Hindlimb muscle (tissue), 1 donor: ENCODE results near the gene CPXM2. TPM values are rescaled to one million over a fixed set of nuclear protein-coding genes. Genes with fewer than 3 reads are reported as not detected.

Experiments
- DNase-seq: peaks from one replicate; pipeline ENCODE4 v3.0.0-alpha.2; 2013
- polyA plus RNA-seq: library from polyadenylated mRNA; unstranded; fragments of 120-200 nt; gene quantifications from one replicate; pipeline ENCODE4 v1.2.1, GENCODE V29; 2013; ENCODE audit not compliant: insufficient read length

CPXM2 gene
- polyA plus RNA-seq, 1 donor, result 0.97 TPM

GRCh38 chr10:123771877-123772644 is 119.5 kb downstream of the CPXM2 start:
- DNase-seq, result no peak

GRCh38 chr10:123769647-123770046 is 122.0 kb downstream of the CPXM2 start:
- DNase-seq, result no peak

GRCh38 chr10:123766761-123767160 is 124.8 kb downstream of the CPXM2 start:
- no peak for DNase-seq

GRCh38 chr10:123766012-123766411 is 125.6 kb downstream of the CPXM2 start:
- DNase-seq, result no peak

- DNase-seq, result no peak
Observed at GRCh38 chr10:123761666-123762230, 129.9 kb downstream of the CPXM2 start.

GRCh38 chr10:123761038-123761428 is 130.6 kb downstream of the CPXM2 start:
- DNase-seq, result no peak

- no peak for DNase-seq
Observed at GRCh38 chr10:123760356-123761037, 131.1 kb downstream of the CPXM2 start.

- DNase-seq, result no peak
Observed at GRCh38 chr10:123759501-123760031, 132.0 kb downstream of the CPXM2 start.

GRCh38 chr10:123759041-123759440 is 132.6 kb downstream of the CPXM2 start:
- no peak for DNase-seq

- no peak for DNase-seq
Observed at GRCh38 chr10:123757853-123758252, 133.8 kb downstream of the CPXM2 start.

- DNase-seq, result no peak
Observed at GRCh38 chr10:123755061-123755460, 136.5 kb downstream of the CPXM2 start.

- DNase-seq, result no peak
Observed at GRCh38 chr10:123754123-123754522, 137.5 kb downstream of the CPXM2 start.

GRCh38 chr10:123751342-123752134 is 140.1 kb downstream of the CPXM2 start:
- DNase-seq, result no peak

GRCh38 chr10:123750901-123751300 is 140.7 kb downstream of the CPXM2 start:
- DNase-seq, result no peak

GRCh38 chr10:123748711-123749110 is 142.9 kb downstream of the CPXM2 start:
- no peak for DNase-seq

- no peak for DNase-seq
Observed at GRCh38 chr10:123747426-123747825, 144.2 kb downstream of the CPXM2 start.

- no peak for DNase-seq
Observed at GRCh38 chr10:123746942-123747341, 144.7 kb downstream of the CPXM2 start.

GRCh38 chr10:123746520-123746919 is 145.1 kb downstream of the CPXM2 start:
- no peak for DNase-seq

GRCh38 chr10:123746061-123746460 is 145.5 kb downstream of the CPXM2 start:
- DNase-seq, result no peak

GRCh38 chr10:123744224-123744536 is 147.4 kb downstream of the CPXM2 start:
- DNase-seq, result no peak

- no peak for DNase-seq
Observed at GRCh38 chr10:123743441-123744223, 148.0 kb downstream of the CPXM2 start.
